GM18951 (cell line): ENCODE results near the gene SHOC1.
"Not testable (repeated sequence)": the region's sequence is repeated elsewhere in the genome, so short reads cannot be mapped to it uniquely, and the experiment has no call there.

Experiments used
- POLR2A ChIP-seq: IDR thresholded peaks from 4 replicates; pipeline ENCODE4 v1.6.1; 2011; ENCODE audit warnings: mild to moderate bottlenecking; ENCODE audit not compliant: insufficient read length, insufficient read depth; ENCODE audit errors: extremely low read depth
- in situ Hi-C: fragments of 300-500 bp; cut with MboI; formaldehyde crosslinking; loops from one replicate; pipeline ENCODE4 v1.12.0; 2022; ENCODE audit warnings: low sequenced_read_pairs, mixed read lengths, inconsistent platforms; ENCODE audit not compliant: unreplicated experiment

Gene SHOC1

DNA sequence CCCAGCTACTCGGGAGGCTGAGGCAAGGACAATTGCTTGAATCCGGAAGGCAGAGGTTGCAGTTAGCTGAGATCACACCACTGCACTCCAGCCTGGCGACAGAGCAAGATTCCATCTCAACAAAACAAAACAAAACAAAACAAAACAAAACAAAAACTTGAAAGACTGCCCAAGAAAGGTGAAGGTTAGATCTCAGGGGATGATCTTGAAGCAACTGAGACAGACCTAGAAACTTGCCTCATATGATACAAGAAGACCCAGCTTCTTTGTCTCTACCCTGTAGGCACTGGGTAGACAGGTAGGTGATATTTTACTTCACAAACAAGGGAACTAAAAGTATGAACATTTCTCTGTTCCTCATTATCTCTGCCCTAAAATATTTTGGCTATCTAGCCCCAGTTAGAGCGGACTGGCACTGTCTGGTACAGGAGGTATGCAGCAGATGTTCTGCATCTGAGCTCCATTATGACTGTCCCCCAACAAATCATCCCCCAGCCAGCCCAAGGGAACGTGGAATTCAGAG lies 26.3 kb upstream of the SHOC1 start:
- in situ Hi-C loops, result no loop called here
- no peak for TF ChIP-seq POLR2A

DNA sequence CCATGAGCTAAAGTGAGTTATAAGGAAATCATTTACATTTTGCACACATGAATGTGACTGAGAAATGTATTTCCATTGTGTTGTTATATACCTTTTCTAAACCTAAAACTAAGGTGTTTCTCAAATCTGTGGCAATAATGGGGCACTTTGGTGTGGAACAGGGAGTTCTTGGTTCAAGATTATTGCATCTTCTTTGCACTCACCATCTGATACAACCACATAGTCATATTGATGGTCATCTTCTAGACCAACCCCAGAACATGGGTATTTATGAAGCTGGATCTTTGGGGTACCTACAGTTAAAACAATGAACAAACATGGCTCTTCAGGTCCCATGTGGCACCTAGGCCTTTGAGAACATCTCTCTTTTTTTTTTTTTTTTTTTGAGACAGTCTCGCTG lies 24.6 kb upstream of the SHOC1 start:
- TF ChIP-seq POLR2A, result no peak
- in situ Hi-C loops, result no loop called here

DNA sequence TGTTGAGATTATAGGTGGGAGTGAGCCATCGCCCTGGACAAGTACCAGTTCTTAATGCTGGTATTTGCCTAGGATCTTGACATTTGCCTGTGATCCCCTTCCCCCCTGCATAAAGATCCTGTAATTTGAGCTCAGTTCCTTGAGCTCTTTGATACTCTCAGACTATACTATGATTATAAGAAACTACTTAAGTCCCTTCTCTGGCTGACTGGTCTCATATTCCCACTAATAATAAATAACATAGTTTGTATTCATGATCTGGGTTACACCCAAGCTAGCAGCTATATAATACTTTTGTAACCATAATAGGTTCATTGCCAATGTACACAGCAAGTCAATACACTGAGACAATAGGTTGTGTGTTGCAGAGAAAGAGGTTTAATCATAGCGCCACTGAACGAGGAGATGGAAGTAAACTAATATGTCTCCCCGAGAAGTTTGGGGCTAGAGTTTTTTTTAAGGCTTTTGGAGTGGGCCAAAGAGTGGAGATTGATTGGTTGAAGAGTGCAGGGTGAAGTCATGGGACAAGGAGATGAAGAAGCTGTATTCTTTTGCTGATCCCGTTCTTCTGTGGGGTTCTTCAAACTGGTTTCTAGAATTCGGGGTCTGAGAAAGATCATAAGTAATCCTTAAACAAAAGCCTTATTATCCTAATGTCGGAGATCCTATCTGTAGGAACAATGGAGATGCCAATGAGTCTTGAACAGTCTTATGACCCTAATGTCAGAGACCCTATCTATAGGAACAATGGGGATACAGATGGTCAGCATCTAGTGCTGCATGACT lies 20.7 kb upstream of the SHOC1 start:
- in situ Hi-C loops, result no loop called here
- no peak for TF ChIP-seq POLR2A

DNA sequence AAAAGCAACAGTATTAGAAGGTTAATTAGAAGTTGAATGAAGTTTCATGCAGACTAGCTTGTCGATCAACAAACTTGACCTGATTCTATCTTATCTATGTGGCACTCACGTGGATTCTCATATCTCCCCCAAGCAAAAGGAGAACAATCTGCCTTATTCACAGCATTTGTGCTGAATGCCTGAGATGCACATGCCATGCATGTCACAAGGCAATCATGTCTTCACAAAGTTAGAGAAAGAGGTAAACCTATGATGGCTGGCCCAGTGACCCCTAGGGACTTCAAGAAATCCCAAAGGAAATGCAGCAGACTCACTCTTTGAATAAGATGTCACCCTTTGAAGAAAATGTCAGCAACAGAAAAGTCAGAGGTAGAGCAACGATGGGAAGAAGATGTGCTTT lies 17.6 kb upstream of the SHOC1 start:
- in situ Hi-C loops, result no loop called here

DNA sequence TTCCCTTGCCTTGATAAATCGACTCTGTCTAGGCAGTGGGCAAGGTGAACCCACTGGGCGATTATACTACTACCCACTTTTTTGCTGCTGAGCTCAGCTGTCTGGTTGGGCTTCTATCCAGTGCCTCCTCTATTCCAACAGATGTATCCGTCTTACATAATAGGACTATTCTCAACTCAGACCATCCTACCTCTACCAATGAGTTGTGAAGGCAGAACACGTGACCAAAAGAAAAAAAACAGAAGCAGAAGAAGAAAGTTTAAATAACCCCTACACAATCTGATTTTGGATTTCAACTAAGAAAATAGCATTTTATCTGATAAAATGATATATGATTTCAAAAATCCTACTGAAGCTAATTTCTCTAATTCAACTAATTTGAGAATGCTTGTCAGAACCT lies 16.2 kb upstream of the SHOC1 start:
- TF ChIP-seq POLR2A, result no peak
- in situ Hi-C loops, result no loop called here

More for the DNA sequence above, 17.6 kb upstream of the SHOC1 start:
- TF ChIP-seq POLR2A, result no peak

DNA sequence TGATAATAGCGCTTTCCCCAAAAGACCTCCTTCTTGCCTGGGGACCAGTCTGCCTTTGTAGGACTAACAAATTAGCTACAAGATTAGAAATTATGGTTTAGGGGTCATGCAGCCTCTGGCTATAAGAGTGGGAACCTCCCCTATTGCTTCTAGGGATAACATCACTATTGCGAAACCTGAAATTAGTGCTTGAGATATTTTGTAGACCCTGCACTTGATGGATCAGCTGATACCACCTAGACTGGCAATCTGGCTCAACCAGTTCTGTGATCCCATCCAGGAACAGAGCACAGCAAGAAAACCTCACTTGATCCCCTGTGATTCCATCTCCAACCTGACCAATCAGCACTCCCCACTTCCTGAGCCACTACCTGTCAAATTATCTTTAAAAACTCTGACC lies 15.7 kb upstream of the SHOC1 start:
- in situ Hi-C loops, result not testable (repeated sequence)

DNA sequence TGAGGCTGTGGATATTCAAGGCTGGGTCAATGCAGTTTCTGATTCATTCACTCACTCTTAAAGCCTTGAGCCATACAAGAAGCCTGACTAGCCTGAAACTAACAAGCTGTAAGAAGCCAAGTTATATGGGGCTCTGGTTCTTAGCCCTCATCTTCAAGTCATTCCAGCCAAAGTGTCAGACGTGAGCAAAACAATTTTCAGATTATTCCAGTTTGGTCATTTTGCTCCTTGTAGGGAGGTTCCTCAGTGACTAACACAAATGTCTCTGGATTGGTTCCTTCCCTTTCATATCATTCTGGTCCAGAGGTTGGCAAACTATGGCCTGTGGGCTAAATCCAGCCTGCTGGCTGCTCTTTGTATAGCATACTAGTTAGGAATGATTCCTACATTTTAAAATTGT lies 12.5 kb upstream of the SHOC1 start:
- in situ Hi-C loops, result no loop called here
- TF ChIP-seq POLR2A, result no peak

DNA sequence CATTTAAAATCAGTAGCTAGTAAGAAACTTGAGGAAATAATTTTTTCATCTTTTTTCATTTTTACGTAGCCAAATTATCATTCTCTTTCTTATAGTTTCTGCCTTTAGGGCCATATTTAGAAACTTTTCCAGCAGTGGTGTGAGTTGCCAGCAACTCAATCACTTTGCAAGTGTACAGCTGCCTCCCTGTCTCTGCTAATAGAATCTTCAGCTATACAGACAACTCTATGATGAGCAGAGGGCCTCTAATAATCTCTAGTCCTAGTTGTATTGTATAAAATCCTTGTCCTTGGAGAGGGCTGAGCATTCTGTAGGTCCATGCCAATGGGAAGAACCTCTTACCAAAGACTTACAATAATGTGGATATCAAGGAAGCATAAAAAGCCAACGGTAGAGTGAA lies 11.5 kb upstream of the SHOC1 start:
- in situ Hi-C loops, result no loop called here

DNA sequence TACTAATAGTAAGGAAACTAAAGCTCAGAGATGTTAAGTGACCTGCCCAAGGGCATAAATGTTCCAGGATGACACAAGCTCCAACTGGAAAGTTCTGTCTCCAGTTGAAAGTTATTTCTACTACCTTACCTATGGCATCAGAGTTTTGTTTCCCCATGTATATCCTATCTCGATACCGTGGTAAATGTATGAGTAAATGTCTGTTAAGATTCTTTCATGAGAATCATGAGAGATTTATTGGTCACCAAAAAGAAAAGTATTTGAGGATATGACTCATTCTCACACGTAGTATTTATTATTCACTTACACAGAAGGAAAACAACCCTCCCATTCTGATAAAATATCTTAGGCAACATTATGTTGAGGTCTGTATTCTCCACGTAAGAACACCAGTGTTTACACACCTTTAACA lies 11.1 kb upstream of the SHOC1 start:
- no peak for TF ChIP-seq POLR2A
- in situ Hi-C loops, result no loop called here

More for the DNA sequence above, 11.5 kb upstream of the SHOC1 start:
- TF ChIP-seq POLR2A, result no peak

DNA sequence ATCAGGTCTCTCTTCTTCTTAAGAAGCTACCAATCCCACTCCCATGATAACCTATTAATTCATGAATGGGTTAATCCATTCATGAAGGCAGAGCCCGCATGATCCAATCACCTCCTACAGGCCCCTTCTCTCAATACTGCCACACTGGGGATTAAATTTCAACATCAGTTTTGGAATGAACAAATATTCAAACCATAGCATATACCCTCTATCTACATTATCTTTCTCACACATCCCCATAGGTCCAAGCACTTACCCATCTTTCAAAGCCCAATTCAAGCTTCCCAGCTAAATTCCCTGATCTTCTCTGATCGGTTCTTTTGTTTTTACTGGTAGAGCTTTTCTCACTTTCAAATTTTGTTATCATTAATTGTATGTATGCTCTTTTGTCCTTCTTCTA lies 10.5 kb upstream of the SHOC1 start:
- in situ Hi-C loops, result no loop called here
- no peak for TF ChIP-seq POLR2A

DNA sequence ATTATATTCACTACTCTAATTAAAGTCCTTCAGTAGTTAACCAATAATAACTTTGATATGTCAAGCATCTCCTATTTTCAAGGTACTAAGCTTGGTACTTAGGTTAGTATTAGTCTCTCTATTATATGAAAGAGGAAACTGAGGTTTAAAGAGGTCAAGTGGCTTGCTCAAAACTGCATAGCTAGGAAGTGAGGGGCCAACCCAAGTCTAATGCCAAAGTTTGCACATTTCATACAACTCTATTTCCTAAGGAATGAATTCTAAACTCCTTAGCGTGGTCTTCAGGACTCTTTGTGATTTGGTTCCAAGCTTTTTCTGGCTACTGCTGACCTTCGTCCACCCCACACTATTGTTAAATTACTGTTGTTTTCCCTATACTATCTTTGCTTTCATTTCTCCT lies 9.9 kb upstream of the SHOC1 start:
- no peak for TF ChIP-seq POLR2A
- in situ Hi-C loops, result no loop called here

DNA sequence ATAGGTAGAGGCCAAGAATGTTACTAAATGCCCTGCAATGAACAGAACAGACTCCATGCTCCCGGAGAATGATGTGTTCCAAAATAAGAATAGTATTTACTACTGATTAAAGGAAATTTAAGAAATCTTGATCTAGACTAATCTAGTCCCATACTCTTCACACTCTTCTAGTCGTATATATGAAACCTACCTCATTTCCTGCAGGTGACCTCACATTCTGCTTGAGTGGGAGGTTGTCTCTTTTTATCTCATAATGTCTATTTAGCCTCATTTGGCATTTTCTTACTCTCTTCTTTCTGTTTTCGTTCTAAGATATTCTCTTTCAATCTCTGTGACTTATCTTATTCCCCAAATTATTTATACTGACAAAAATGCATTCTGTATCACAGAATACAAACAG lies 9.2 kb upstream of the SHOC1 start:
- TF ChIP-seq POLR2A, result no peak
- in situ Hi-C loops, result no loop called here

DNA sequence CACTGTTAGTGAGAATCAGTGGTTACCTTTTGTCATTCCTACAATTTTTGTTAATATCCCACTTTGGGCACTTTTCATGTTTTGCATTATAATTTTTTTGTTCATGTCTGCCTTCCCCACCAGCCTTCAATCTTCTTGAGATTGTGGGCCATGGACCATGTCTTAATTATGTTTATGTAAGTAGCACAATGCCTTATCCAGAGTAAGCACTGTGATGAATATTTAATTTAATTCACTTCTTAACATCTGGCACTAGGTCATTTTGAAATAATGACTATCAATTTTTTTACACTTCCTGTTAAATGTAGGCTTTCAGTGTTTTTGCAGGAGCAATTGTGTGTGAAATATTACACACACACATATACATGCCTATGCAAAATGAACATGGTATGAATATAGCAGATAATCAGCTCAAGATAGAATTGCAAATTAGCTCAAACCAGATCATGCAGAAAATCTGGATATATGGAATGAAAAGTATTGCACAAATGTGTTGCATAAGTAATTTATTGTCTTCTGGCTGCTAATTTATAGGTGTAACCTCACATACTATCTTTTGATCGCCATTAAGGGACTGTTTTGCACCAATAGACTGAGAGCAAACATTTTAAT lies 5.3 kb upstream of the SHOC1 start:
- TF ChIP-seq POLR2A, result no peak
- in situ Hi-C loops, result no loop called here

DNA sequence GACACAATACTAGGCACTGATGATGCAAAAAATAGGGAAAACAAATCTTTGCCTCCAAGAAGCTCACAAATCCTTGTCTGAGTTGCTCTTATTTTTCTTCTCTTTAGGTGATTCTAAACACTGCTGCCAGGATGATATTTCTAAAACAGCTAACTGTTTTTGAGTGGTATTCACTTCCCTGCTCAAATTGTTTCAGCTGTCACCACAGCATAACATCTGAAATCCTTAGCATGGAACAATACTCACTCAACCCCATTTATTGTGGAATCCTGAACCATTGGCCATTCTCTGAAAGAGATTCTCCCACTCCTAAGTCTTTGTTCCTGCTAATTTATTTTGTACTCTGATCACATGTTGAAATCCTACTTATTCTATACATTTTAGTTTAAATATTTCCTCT lies 4.8 kb upstream of the SHOC1 start:
- no peak for TF ChIP-seq POLR2A
- in situ Hi-C loops, result no loop called here

DNA sequence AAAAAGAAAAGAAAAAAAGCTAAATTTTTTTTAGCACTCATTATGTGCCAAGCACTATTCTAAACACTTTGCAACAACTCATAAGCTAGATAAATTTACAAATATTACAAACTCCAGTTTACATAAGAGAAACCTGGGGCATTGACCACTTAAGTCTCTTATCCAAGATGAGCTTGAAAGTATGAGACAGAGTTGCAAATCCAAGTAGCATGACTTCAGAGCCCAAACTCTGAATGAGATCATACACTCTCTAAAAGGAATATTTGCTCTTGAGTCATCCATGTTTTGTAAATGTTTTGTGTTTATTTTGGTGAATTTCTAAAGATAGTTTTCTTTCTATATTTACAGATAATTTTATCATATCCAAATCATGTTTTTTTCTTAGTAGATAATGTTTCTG lies 4.0 kb upstream of the SHOC1 start:
- in situ Hi-C loops, result no loop called here
- no peak for TF ChIP-seq POLR2A

DNA sequence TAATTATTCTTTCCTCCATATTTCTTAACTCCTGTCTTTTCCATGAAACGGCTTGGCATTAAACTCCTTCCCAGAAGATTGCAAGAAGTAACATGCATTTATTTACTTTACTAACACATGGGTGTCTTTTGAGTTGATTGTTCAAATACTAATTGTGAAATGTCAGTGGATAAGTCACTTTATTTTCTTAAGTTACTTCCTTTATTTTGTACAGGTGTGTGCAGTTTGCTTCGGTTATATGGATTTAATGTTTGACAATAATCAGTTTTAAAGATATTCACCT lies 761 bp upstream of the SHOC1 start:
- TF ChIP-seq POLR2A, result no peak
- in situ Hi-C loops, result no loop called here

DNA sequence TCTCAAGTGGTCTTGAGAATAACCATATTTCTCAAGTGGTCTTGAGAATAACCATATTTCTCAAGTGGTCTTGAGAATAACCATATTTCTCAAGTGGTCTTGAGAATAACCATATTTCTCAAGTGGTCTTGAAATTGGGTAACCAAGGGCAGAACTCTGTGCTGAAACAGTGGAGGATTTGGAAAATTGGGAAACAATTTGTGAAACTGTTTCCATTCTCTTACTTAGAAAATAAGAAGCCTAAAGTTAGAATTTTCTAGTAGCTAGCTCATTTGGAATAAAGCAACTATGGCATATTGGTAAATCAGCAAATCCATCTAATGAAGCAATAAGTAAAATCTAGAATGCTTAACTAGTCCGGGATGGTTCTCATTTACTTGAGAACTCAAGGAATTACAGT lies 2.9 kb downstream of the SHOC1 start:
- in situ Hi-C loops, result not testable (repeated sequence)
